Endodermal cell (in vitro differentiated cells): ENCODE measurements around the gene POU6F2. TPM values are rescaled to one million over a fixed set of nuclear protein-coding genes. Genes with fewer than 3 reads are reported as not detected.

Experiments
- DNase-seq: peaks from one replicate; pipeline ENCODE4 v3.0.0-alpha.2; 2017
- H3K27ac ChIP-seq: 2 replicates; pipeline ENCODE4 v1.5.1; 2013; ENCODE audit warnings: mild to moderate bottlenecking, low read depth, low read length, moderate library complexity
- H3K27me3 ChIP-seq: 2 replicates; pipeline ENCODE4 v1.6.1; 2013; ENCODE audit warnings: mild to moderate bottlenecking, low read length, moderate library complexity; ENCODE audit not compliant: insufficient read depth, control insufficient read depth, poor library complexity, severe bottlenecking
- H3K36me3 ChIP-seq: 2 replicates; pipeline ENCODE4 v1.7.0; 2013; ENCODE audit warnings: mild to moderate bottlenecking, low read length, moderate library complexity; ENCODE audit not compliant: control insufficient read depth, insufficient read depth
- H3K4me1 ChIP-seq: one replicate; pipeline ENCODE4 v1.7.0; 2013; ENCODE audit warnings: low read length; ENCODE audit not compliant: control insufficient read depth, insufficient read depth
- H3K4me3 ChIP-seq: 2 replicates; pipeline ENCODE4 v1.5.1; 2013; ENCODE audit warnings: mild to moderate bottlenecking, low read length, moderate library complexity
- H3K9ac ChIP-seq: 2 replicates; pipeline ENCODE4 v1.6.1; 2013; ENCODE audit warnings: mild to moderate bottlenecking, low read length, moderate library complexity; ENCODE audit not compliant: poor library complexity, severe bottlenecking; ENCODE audit errors: extremely low read depth
- H3K9me3 ChIP-seq: 2 replicates; pipeline ENCODE4 v1.6.1; 2013; ENCODE audit warnings: mild to moderate bottlenecking, low read length, moderate library complexity; ENCODE audit not compliant: control insufficient read depth
- H3K27ac Mint-ChIP-seq: 2 replicates; pipeline ENCODE4 v1.8.0; 2020; ENCODE audit warnings: mixed read lengths
- H3K27me3 Mint-ChIP-seq: 2 replicates; pipeline ENCODE4 v1.8.0; 2021; ENCODE audit warnings: mild to moderate bottlenecking, mixed read lengths; ENCODE audit not compliant: insufficient read depth
- H3K36me3 Mint-ChIP-seq: 2 replicates; pipeline ENCODE4 v1.8.0; 2020; ENCODE audit warnings: low read depth, mixed read lengths
- H3K4me1 Mint-ChIP-seq: 2 replicates; pipeline ENCODE4 v1.8.0; 2020; ENCODE audit warnings: mixed read lengths
- H3K4me3 Mint-ChIP-seq: 2 replicates; pipeline ENCODE4 v1.8.0; 2020; ENCODE audit warnings: mild to moderate bottlenecking, moderate library complexity, mixed read lengths
- H3K9me3 Mint-ChIP-seq: 2 replicates; pipeline ENCODE4 v1.8.0; 2020; ENCODE audit warnings: mild to moderate bottlenecking, mixed read lengths
- WGBS, 2 experiments: methylation state at CpG; one replicate each; pipeline versions ENCODE4 v1.1.5 to v1.1.7; 2013; ENCODE audit warnings: missing lambda C conversion rate in 2 of 2, mixed read lengths in 1 of 2; ENCODE audit not compliant: insufficient coverage in 1 of 2, insufficient read length in 1 of 2; 5-methylcytosine and 5-hydroxymethylcytosine counted together
- total RNA-seq, 2 donors: library from RNA; stranded (reverse); fragmentation: NEBNext Ultra II Directional in 1 of 2; extraction: Animal tissue kit (Norgen Biotek cat#: 25700) in 1 of 2; gene quantifications; 2 replicates in 1 of 2; 3 replicates in 1 of 2; pipeline ENCODE4 v1.2.1, GENCODE V29; 2021
- TF ChIP-seq, protein P1 (sequence below): fragments of 200-600 bp; sonication (generic); conservative IDR thresholded peaks from 2 replicates; pipeline ENCODE4 v1.5.0; 2021; ENCODE audit warnings: antibody characterized with exemption, mild to moderate bottlenecking

The POU6F2 gene
- total RNA-seq, 2 donors from 2014 or later, result 6.0 to 10.0 TPM

DNA sequence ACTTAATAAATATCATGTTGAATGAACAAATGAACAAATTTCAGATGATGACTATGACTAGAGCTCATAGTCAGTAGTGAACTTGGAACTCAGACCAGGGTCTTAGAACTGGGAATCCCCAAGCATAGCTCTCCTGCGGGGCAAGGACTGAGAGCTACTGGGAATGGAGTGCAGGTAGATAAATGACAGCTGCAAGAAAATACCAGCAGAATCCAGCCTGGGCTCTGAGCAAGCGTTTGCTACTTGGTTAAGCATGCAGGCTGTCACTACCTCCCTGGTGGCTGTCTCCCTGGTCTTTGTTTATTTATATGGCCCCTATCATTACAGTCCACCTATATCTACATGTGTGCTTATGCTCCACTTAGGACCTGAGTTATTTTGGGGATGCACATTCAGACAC lies 208.4 kb downstream of the POU6F2 start:
- Mint-ChIP-seq H3K27ac (no peak overlapping the region), H3K4me1 (peaks cover 12% of the 10 kb centered on the region), H3K27me3 (no peaks in the 10 kb centered on the region), H3K4me3 (no peak overlapping the region), H3K9me3 (peaks cover 11% of the 10 kb centered on the region), H3K36me3 (peaks cover 6% of the 10 kb centered on the region)
- Histone ChIP-seq H3K9ac (no peak overlapping the region), H3K4me1 (peaks cover 4% of the 10 kb centered on the region), H3K36me3 (no peaks in the 10 kb centered on the region), H3K27me3 (no peaks in the 10 kb centered on the region), H3K27ac (no peak overlapping the region), H3K9me3 (peaks cover 7% of the 10 kb centered on the region), H3K4me3 (no peak overlapping the region)
- TF ChIP-seq, protein P1, sequence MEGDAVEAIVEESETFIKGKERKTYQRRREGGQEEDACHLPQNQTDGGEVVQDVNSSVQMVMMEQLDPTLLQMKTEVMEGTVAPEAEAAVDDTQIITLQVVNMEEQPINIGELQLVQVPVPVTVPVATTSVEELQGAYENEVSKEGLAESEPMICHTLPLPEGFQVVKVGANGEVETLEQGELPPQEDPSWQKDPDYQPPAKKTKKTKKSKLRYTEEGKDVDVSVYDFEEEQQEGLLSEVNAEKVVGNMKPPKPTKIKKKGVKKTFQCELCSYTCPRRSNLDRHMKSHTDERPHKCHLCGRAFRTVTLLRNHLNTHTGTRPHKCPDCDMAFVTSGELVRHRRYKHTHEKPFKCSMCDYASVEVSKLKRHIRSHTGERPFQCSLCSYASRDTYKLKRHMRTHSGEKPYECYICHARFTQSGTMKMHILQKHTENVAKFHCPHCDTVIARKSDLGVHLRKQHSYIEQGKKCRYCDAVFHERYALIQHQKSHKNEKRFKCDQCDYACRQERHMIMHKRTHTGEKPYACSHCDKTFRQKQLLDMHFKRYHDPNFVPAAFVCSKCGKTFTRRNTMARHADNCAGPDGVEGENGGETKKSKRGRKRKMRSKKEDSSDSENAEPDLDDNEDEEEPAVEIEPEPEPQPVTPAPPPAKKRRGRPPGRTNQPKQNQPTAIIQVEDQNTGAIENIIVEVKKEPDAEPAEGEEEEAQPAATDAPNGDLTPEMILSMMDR, result no peak
- no peak for DNase-seq
- 89 to 100% methylated on average over 1 to 2 of the region's 2 CpGs for WGBS, 2 experiments

DNA sequence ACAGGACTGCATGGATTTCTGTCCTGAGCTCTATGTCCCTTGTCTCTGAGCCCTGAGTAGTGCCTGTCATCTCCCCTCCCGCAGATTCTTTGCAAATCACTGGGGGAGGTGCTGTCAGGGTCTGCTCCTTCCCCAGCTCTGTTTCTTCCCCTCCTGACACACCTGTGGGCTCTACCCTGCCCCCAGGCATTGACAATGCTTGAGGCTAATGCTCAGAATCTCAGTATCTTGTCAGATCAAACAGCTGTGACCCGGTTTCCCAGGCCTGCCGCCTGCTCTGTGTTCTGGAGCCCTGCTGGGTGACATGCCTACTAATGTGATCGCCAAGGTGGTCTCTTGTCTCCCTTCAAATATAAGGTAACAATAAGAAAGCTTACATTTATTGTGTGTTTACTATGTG lies 209.0 kb downstream of the POU6F2 start:
- H3K27ac Mint-ChIP-seq, result no peak overlapping the region
- H3K27me3 Mint-ChIP-seq, result no peaks in the 10 kb centered on the region
- Histone ChIP-seq H3K4me1 (peaks cover 4% of the 10 kb centered on the region), H3K27me3 (no peaks in the 10 kb centered on the region), H3K9ac (no peak overlapping the region), H3K4me3 (no peak overlapping the region), H3K36me3 (no peaks in the 10 kb centered on the region), H3K27ac (no peak overlapping the region), H3K9me3 (peaks cover 7% of the 10 kb centered on the region)
- H3K9me3 Mint-ChIP-seq, result peaks cover 11% of the 10 kb centered on the region
- H3K36me3 Mint-ChIP-seq, result peaks cover 6% of the 10 kb centered on the region
- TF ChIP-seq, protein P1, result no peak
- DNase-seq, result no peak
- H3K4me1 Mint-ChIP-seq, result peaks cover 12% of the 10 kb centered on the region
- no peak overlapping the region for H3K4me3 Mint-ChIP-seq
- 64 to 66% methylated on average over 3 of the region's 4 CpGs for WGBS, 2 experiments

DNA sequence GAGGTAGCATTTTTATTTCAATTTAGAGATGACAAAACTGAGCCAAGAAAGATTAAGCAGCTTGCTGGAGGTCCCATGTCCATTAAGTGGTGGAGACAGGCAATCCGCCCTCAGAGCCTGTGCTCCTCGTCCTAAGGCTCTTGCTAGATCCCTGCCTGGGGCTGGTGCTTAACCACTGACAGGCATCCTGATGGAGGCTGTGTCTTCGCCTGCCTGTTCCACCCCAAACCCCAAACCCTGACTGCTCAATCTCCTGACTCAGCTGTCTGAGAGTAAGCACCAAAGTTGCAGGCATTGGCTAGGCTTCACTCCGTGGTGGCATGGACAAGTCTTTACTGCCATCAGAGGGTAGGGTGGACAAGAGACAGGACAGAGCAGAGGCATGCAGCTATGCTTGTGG lies 209.4 kb downstream of the POU6F2 start:
- DNase-seq, result peak; percentile 55
- WGBS, 2 experiments, result 53 to 66% methylated on average over 4 of the region's 4 CpGs

More for the DNA sequence above, 209.4 kb downstream of the POU6F2 start:
- Mint-ChIP-seq H3K27me3 (no peaks in the 10 kb centered on the region), H3K27ac (peak overlapping the region; percentile 50), H3K9me3 (peaks cover 11% of the 10 kb centered on the region), H3K36me3 (peaks cover 6% of the 10 kb centered on the region), H3K4me1 (peaks cover 15% of the 10 kb centered on the region), H3K4me3 (no peak overlapping the region)
- Histone ChIP-seq H3K9ac (no peak overlapping the region), H3K4me3 (no peak overlapping the region), H3K4me1 (peaks cover 4% of the 10 kb centered on the region), H3K27ac (no peak overlapping the region), H3K36me3 (no peaks in the 10 kb centered on the region), H3K9me3 (peaks cover 7% of the 10 kb centered on the region), H3K27me3 (no peaks in the 10 kb centered on the region)
- TF ChIP-seq, protein P1, result no peak
